CD14-positive monocyte (primary cell): ENCODE measurements around the gene CHKA. TPM values are rescaled to one million over a fixed set of nuclear protein-coding genes. Genes with fewer than 3 reads are reported as not detected.

ENCODE experiments used
- DNase-seq, 3 donors: peaks; one replicate each; pipeline ENCODE4 v3.0.0-alpha.2; 2011 to 2022
- H2AFZ ChIP-seq: 2 replicates; pipeline ENCODE4 v1.6.0; 2012; ENCODE audit warnings: mild to moderate bottlenecking, low read depth, low read length, inconsistent platforms; ENCODE audit not compliant: insufficient read depth, poor library complexity, severe bottlenecking
- H3K27ac ChIP-seq, 2 donors: 1 replicate in 1 of 2; 2 replicates in 1 of 2; pipeline ENCODE4 v1.5.1; 2012 to 2013; ENCODE audit warnings: low read length in 2 of 2, control low read depth in 1 of 2, inconsistent platforms in 1 of 2, low read depth in 1 of 2, mild to moderate bottlenecking in 1 of 2
- H3K27me3 ChIP-seq, 2 donors: one replicate each; pipeline versions ENCODE4 v1.6.0 to v1.6.1; 2011 to 2013; ENCODE audit warnings: low read length in 2 of 2; ENCODE audit not compliant: control insufficient read depth in 2 of 2, insufficient read depth in 2 of 2
- H3K36me3 ChIP-seq, 2 donors: replicated peaks in 1 of 2; 1 replicate in 1 of 2; 2 replicates in 1 of 2; pipeline versions ENCODE4 v1.5.1 to v1.6.1; 2012 to 2013; ENCODE audit warnings: low read length in 2 of 2, control low read depth in 1 of 2, inconsistent platforms in 1 of 2, mild to moderate bottlenecking in 1 of 2; ENCODE audit not compliant: insufficient read depth in 2 of 2, control insufficient read depth in 1 of 2
- H3K4me1 ChIP-seq, 2 donors: 1 replicate in 1 of 2; 2 replicates in 1 of 2; pipeline versions ENCODE4 v1.5.1 to v1.6.1; 2012 to 2013; ENCODE audit warnings: low read length in 2 of 2, control low read depth in 1 of 2, inconsistent platforms in 1 of 2, mild to moderate bottlenecking in 1 of 2, moderate library complexity in 1 of 2; ENCODE audit not compliant: insufficient read depth in 2 of 2, control insufficient read depth in 1 of 2
- H3K4me2 ChIP-seq: replicated peaks from 2 replicates; pipeline ENCODE3; 2012; ENCODE audit warnings: low read length, moderate library complexity, mild to moderate bottlenecking; ENCODE audit not compliant: poor library complexity, severe bottlenecking; ENCODE audit errors: extremely low read depth
- H3K4me3 ChIP-seq, 3 experiments: fragments of 200-600 bp in 1 of 3; sonication (generic) in 1 of 3; replicated peaks in 1 of 3; 1 replicate in 2 of 3; 2 replicates in 1 of 3; pipeline ENCODE4 v1.5.1; 2011 to 2013; ENCODE audit warnings: low read length in 3 of 3, mild to moderate bottlenecking in 3 of 3, control low read depth in 2 of 3, low read depth in 2 of 3, inconsistent platforms in 1 of 3, moderate library complexity in 1 of 3
- H3K79me2 ChIP-seq: 2 replicates; pipeline ENCODE4 v1.6.0; 2012; ENCODE audit warnings: mild to moderate bottlenecking, control low read depth, inconsistent platforms, low read length, moderate library complexity; ENCODE audit not compliant: insufficient read depth
- H3K9ac ChIP-seq: 2 replicates; pipeline ENCODE4 v1.6.0; 2017; ENCODE audit warnings: low read length, mild to moderate bottlenecking; ENCODE audit not compliant: insufficient read depth, poor library complexity, severe bottlenecking
- H3K9me3 ChIP-seq, 2 donors: replicated peaks in 1 of 2; 1 replicate in 1 of 2; 2 replicates in 1 of 2; pipeline versions ENCODE4 v1.5.1 to v1.6.1; 2012 to 2013; ENCODE audit warnings: low read length in 2 of 2, control low read depth in 1 of 2; ENCODE audit not compliant: control insufficient read depth in 1 of 2, insufficient read depth in 1 of 2
- H4K20me1 ChIP-seq: 2 replicates; pipeline ENCODE4 v1.6.0; 2012; ENCODE audit warnings: mild to moderate bottlenecking, low read length, control low read depth, moderate library complexity; ENCODE audit not compliant: insufficient read depth
- H3K27ac Mint-ChIP-seq, 7 donors: one replicate each; pipeline ENCODE4 v1.8.0; 2020; ENCODE audit warnings: mild to moderate bottlenecking in 7 of 7, mixed read lengths in 7 of 7, moderate library complexity in 6 of 7, inconsistent platforms in 2 of 7
- H3K27me3 Mint-ChIP-seq, 3 donors: one replicate each; pipeline ENCODE4 v1.8.0; 2021 to 2022; ENCODE audit warnings: low read depth in 3 of 3, mild to moderate bottlenecking in 3 of 3, mixed read lengths in 3 of 3, moderate library complexity in 3 of 3, inconsistent platforms in 1 of 3
- H3K36me3 Mint-ChIP-seq, 2 donors: one replicate each; pipeline ENCODE4 v1.8.0; 2020; ENCODE audit warnings: mixed read lengths in 2 of 2, inconsistent platforms in 1 of 2, mild to moderate bottlenecking in 1 of 2
- H3K4me1 Mint-ChIP-seq: one replicate; pipeline ENCODE4 v1.8.0; 2020; ENCODE audit warnings: mild to moderate bottlenecking, mixed read lengths
- H3K4me3 Mint-ChIP-seq, 2 donors: one replicate each; pipeline ENCODE4 v1.8.0; 2020; ENCODE audit warnings: mild to moderate bottlenecking in 2 of 2, mixed read lengths in 2 of 2, moderate library complexity in 1 of 2
- H3K9me3 Mint-ChIP-seq, 7 donors: one replicate each; pipeline ENCODE4 v1.8.0; 2020 to 2022; ENCODE audit warnings: mixed read lengths in 7 of 7, mild to moderate bottlenecking in 6 of 7, moderate library complexity in 6 of 7, inconsistent platforms in 2 of 7
- CTCF ChIP-seq: fragments of 200-600 bp; IDR thresholded peaks from one replicate; pipeline ENCODE4 v1.8.0; 2022; ENCODE audit warnings: antibody characterized with exemption, mild to moderate bottlenecking
- WGBS: methylation state at CpG from one replicate; pipeline ENCODE4 v1.1.5; 2013; ENCODE audit warnings: missing lambda C conversion rate; ENCODE audit not compliant: insufficient coverage; 5-methylcytosine and 5-hydroxymethylcytosine counted together
- intact Hi-C, 2 donors: fragments of 100-400 bp; cut with micrococcal nuclease; formaldehyde crosslinking; loops; one replicate each; pipeline versions ENCODE4 v1.15.0 to v1.15.1; 2023
- polyA plus RNA-seq, 3 donors: library from polyadenylated mRNA; depleted of rRNA in 1 of 3; unstranded in 2 of 3; stranded (reverse) in 1 of 3; fragments of 300-500 nt in 2 of 3; fragments of >200 nt in 1 of 3; fragmentation: Illumina TruSeq in 2 of 3; gene quantifications; 1 replicate in 2 of 3; 2 replicates in 1 of 3; pipeline ENCODE4 v1.2.3, GENCODE V29; 2012 to 2021

The CHKA gene
- polyA plus RNA-seq, 3 donors, result 2.8 to 20.9 (median 5.7) TPM

DNA sequence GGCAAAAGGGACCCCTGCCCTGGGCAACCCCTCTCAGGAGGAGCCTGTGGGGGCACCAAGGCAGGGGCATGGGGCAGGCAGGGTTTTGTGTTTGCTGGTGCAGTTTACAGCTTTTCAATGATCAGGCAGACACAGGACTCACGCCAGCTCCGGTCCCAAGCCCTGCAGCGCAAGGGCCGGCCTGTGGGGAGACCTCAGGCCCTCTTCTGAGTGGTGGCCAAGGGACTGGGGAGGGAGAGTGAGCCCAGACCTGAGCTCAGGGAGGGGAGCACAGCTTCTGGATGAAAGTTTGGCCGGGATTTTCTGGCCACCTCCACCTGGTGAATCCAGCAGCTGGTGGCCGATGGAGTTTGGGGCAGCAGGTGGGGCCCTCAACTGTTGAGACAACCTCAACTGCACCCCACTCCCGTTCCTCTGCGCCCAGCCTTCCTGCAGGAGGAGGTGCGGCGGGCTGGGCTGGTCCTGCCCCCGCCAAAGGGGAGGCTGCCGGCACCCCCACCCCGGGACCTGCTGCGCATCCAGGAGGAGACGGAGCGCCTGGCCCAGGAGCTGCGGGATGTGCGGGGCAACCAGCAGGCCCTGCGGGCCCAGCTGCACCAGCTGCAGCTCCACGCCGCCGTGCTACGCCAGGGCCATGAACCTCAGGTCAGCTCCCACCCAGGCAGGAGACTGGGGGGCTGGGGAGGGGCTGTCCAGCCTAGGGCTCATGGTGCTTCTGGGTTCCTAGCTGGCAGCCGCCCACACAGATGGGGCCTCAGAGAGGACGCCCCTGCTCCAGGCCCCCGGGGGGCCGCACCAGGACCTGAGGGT lies 78.8 kb downstream of the CHKA start:
- no peak for TF ChIP-seq CTCF
- H3K4me3 Mint-ChIP-seq, result no peak overlapping the region
- Histone ChIP-seq H2AFZ (no peak overlapping the region), H3K9ac (no peak overlapping the region), H3K79me2 (peaks cover 90% of the 10 kb centered on the region), H3K27ac (peak overlapping the region in 1 of 2 donors; percentile 98), H3K4me1 (peaks cover 27 to 45% of the 10 kb centered on the region in 2 donors), H3K36me3 (peaks cover 63 to 64% of the 10 kb centered on the region in 2 donors), H3K4me2 (no peak overlapping the region), H3K9me3 (no peaks in the 10 kb centered on the region), H4K20me1 (peaks cover 83% of the 10 kb centered on the region), H3K4me3 (no peak overlapping the region), H3K27me3 (no peaks in the 10 kb centered on the region)
- peaks cover 15% of the 10 kb centered on the region for H3K4me1 Mint-ChIP-seq
- peaks cover 0 to 3% (median 0%) of the 10 kb centered on the region in 7 donors for H3K9me3 Mint-ChIP-seq
- no peaks in the 10 kb centered on the region for H3K27me3 Mint-ChIP-seq
- peaks cover 34 to 48% of the 10 kb centered on the region in 2 donors for H3K36me3 Mint-ChIP-seq
- H3K27ac Mint-ChIP-seq, result peak overlapping the region in 4 of 7 donors; percentile 48 to 99 (median 58)
- DNase-seq, result no peak
- intact Hi-C loops, result loop anchor here in 1 of 2 donors (5.0 kb wide), 1 partner anchor 35 kb away; no protein-coding TSS in a partner anchor
- WGBS, result 96% methylated on average over 19 of the region's 27 CpGs

- peak overlapping the region; percentile 98 to 99 for H3K27ac ChIP-seq
- peak overlapping the region; percentile 97 for H3K4me2 ChIP-seq
- Mint-ChIP-seq H3K4me3 (peak overlapping the region in 1 of 2 donors; percentile 28), H3K27me3 (peaks cover 0 to under 1% (median 0%) of the 10 kb centered on the region in 3 donors), H3K4me1 (peaks cover 22% of the 10 kb centered on the region), H3K27ac (peak overlapping the region; percentile 53 to 99 (median 89)), H3K9me3 (peaks cover 0 to 3% (median 0%) of the 10 kb centered on the region in 7 donors), H3K36me3 (peaks cover 30 to 44% of the 10 kb centered on the region in 2 donors)
- H4K20me1 ChIP-seq, result peaks cover 76% of the 10 kb centered on the region
- no peak for TF ChIP-seq CTCF
- no peaks in the 10 kb centered on the region for H3K9me3 ChIP-seq
- H3K79me2 ChIP-seq, result peaks cover 91% of the 10 kb centered on the region
- intact Hi-C loops, result loop anchor here in 1 of 2 donors (5.0 kb wide), 1 partner anchor 34 kb away; no protein-coding TSS in a partner anchor
- H3K27me3 ChIP-seq, result no peaks in the 10 kb centered on the region
- no peak overlapping the region for H2AFZ ChIP-seq
- peak overlapping the region in 1 of 3 experiments; percentile 96 for H3K4me3 ChIP-seq
- WGBS, result 83% methylated on average over 11 of the region's 12 CpGs
- no peak for DNase-seq
- H3K4me1 ChIP-seq, result peaks cover 34 to 52% of the 10 kb centered on the region in 2 donors
- H3K36me3 ChIP-seq, result peaks cover 56 to 57% of the 10 kb centered on the region in 2 donors
- H3K9ac ChIP-seq, result peak overlapping the region; percentile 92
Measured at GRCh38 chr11:68041617-68042218, 79.5 kb downstream of the CHKA start.
